SU-DHL-6 (cell line): ENCODE data around the gene MYH16.

Source experiments
- H2AFZ ChIP-seq: fragments of 200-600 bp; sonication (generic); 2 replicates; pipeline ENCODE4 v1.6.1; 2014; ENCODE audit warnings: low read depth, mild to moderate bottlenecking, moderate library complexity, mixed read lengths, antibody characterized with exemption, low read length; ENCODE audit not compliant: severe bottlenecking
- H3F3A ChIP-seq: fragments of 200-600 bp; shearing (Covaris generic); 2 replicates; pipeline ENCODE4 v1.6.0; 2016; ENCODE audit warnings: antibody characterized with exemption, mild to moderate bottlenecking; ENCODE audit not compliant: insufficient read depth
- H3K27ac ChIP-seq: fragments of 200-600 bp; sonication (generic); 2 replicates; pipeline ENCODE4 v1.5.1; 2016; ENCODE audit warnings: low read depth, mild to moderate bottlenecking, low read length, moderate library complexity, mixed read lengths
- H3K27me3 ChIP-seq: fragments of 200-600 bp; sonication (generic), shearing (Covaris generic); 2 replicates; pipeline ENCODE4 v1.6.0; 2014; ENCODE audit warnings: mild to moderate bottlenecking, low read length
- H3K36me3 ChIP-seq: fragments of 200-600 bp; sonication (generic); 2 replicates; pipeline ENCODE4 v1.6.1; 2014; ENCODE audit warnings: mild to moderate bottlenecking, low read length, mixed read lengths
- H3K4me2 ChIP-seq: fragments of 300-600, 200-600 bp; shearing (Covaris generic), sonication (generic); 2 replicates; pipeline ENCODE4 v1.6.0; 2014; ENCODE audit warnings: low read length, low read depth, mild to moderate bottlenecking; ENCODE audit not compliant: poor library complexity, severe bottlenecking
- H3K4me3 ChIP-seq: fragments of 200-600 bp; sonication (generic); 2 replicates; pipeline ENCODE4 v1.5.1; 2014; ENCODE audit warnings: antibody characterized with exemption, low read length, mild to moderate bottlenecking, mixed read lengths; ENCODE audit not compliant: insufficient read depth, poor library complexity, severe bottlenecking
- H3K79me2 ChIP-seq: fragments of 200-600 bp; sonication (generic); 2 replicates; pipeline ENCODE4 v1.6.1; 2014; ENCODE audit warnings: mild to moderate bottlenecking, low read length, moderate library complexity; ENCODE audit not compliant: insufficient read depth
- H3K9ac ChIP-seq: fragments of 200-600 bp; sonication (generic); 2 replicates; pipeline ENCODE4 v1.7.0; 2014; ENCODE audit warnings: mild to moderate bottlenecking, low read length
- H3K9me2 ChIP-seq: fragments of 200-600 bp; sonication (generic); replicated peaks from 2 replicates; pipeline ENCODE4 v1.6.1; 2014; ENCODE audit warnings: low read length; ENCODE audit not compliant: insufficient read depth
- H3K9me3 ChIP-seq: fragments of 200-600 bp; sonication (generic); 2 replicates; pipeline ENCODE4 v1.6.1; 2014; ENCODE audit warnings: low read length, mixed read lengths; ENCODE audit not compliant: insufficient read depth
- H4K20me1 ChIP-seq: fragments of 200-600 bp; sonication (generic); 2 replicates; pipeline ENCODE4 v1.6.1; 2014; ENCODE audit warnings: low read depth, mild to moderate bottlenecking, antibody characterized with exemption, low read length, moderate library complexity, mixed read lengths
- EZH2phosphoT487 ChIP-seq: fragments of 200-600 bp; sonication (generic), shearing (Covaris generic); conservative IDR thresholded peaks from 2 replicates; pipeline ENCODE4 v1.6.1; 2018; ENCODE audit warnings: mild to moderate bottlenecking, antibody characterized with exemption, low read length, moderate library complexity, mixed read lengths
- TF ChIP-seq, protein P1 (sequence below): fragments of 200-600 bp; sonication (generic); IDR thresholded peaks from one replicate; pipeline ENCODE4 v1.5.1; 2017; ENCODE audit warnings: antibody characterized with exemption, mild to moderate bottlenecking, low read length, moderate library complexity; ENCODE audit not compliant: insufficient read depth, poor library complexity, severe bottlenecking

The MYH16 gene

DNA sequence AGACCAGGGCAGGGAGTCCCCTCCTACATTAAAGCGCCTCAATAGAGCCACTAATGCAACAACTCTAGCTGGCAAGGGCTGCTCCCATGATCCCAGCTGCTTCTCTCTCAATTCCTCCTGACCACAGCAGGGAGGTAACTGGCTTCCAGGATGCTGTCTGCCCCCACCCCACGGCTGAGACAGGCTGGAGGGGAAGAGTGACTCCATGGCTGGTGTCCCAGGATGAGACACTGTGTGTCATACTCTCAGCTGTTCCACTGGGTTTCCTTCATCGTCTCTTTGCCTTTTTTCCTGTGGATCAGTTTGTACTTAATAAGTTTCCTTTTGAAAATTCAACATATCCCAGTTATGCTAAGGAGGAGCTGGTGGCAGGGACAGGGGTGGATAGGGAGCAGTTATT lies 27.7 kb upstream of the MYH16 start:
- Histone ChIP-seq H4K20me1 (no peaks in the 10 kb centered on the region), H3K9me3 (no peaks in the 10 kb centered on the region), H3K27me3 (no peaks in the 10 kb centered on the region), H3K4me2 (no peak overlapping the region), H3K9me2 (no peaks in the 10 kb centered on the region), H3K4me3 (no peak overlapping the region), H3K79me2 (no peaks in the 10 kb centered on the region), H2AFZ (no peak overlapping the region), H3F3A (no peaks in the 10 kb centered on the region), H3K9ac (no peak overlapping the region), H3K36me3 (no peaks in the 10 kb centered on the region), H3K27ac (no peak overlapping the region)
- TF ChIP-seq, protein P1, sequence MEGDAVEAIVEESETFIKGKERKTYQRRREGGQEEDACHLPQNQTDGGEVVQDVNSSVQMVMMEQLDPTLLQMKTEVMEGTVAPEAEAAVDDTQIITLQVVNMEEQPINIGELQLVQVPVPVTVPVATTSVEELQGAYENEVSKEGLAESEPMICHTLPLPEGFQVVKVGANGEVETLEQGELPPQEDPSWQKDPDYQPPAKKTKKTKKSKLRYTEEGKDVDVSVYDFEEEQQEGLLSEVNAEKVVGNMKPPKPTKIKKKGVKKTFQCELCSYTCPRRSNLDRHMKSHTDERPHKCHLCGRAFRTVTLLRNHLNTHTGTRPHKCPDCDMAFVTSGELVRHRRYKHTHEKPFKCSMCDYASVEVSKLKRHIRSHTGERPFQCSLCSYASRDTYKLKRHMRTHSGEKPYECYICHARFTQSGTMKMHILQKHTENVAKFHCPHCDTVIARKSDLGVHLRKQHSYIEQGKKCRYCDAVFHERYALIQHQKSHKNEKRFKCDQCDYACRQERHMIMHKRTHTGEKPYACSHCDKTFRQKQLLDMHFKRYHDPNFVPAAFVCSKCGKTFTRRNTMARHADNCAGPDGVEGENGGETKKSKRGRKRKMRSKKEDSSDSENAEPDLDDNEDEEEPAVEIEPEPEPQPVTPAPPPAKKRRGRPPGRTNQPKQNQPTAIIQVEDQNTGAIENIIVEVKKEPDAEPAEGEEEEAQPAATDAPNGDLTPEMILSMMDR: no peak
- TF ChIP-seq EZH2phosphoT487: no peak

DNA sequence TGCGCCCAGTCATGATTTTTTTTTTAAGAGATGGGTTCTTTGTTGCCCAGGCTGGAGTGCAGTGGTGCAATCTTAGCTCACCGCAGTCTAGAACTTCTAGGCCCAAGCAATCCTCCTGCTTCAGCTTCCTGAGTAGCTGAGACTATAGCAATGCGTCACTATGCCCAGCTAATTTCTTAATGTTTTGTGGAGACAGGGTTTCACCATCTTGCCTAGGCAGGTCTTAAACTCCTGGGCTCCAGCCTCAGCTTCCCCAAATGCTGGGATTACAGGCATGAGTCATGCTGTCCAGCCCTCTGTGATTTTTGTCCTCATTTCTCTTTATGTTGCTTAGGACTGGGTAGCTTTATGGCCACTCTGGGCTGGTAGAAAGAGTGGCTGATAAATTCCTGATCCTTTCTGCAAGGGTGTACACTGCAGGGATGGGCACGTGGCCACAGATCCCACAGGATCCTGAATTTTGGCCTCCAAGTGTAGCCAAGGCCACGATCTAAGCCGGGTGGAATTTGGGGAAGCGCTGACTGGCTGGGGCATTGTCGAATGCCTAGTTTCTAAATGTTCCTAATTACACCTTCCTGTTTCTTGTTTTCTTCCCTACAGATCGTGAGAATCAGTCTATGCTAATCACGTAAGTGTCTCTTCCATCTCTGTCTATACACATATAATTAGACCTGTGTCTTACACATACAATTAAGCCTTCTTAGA lies 24.1 kb upstream of the MYH16 start:
- H4K20me1 ChIP-seq: no peaks in the 10 kb centered on the region
- no peak overlapping the region for H3K27ac ChIP-seq
- H3K36me3 ChIP-seq: no peaks in the 10 kb centered on the region
- H3K9ac ChIP-seq: no peak overlapping the region
- H3K9me2 ChIP-seq: no peaks in the 10 kb centered on the region
- H3F3A ChIP-seq: no peaks in the 10 kb centered on the region
- H3K4me2 ChIP-seq: no peak overlapping the region
- H2AFZ ChIP-seq: no peak overlapping the region
- H3K9me3 ChIP-seq: no peaks in the 10 kb centered on the region
- no peaks in the 10 kb centered on the region for H3K79me2 ChIP-seq
- H3K27me3 ChIP-seq: no peaks in the 10 kb centered on the region
- no peak overlapping the region for H3K4me3 ChIP-seq
- TF ChIP-seq, protein P1: no peak
- no peak for TF ChIP-seq EZH2phosphoT487

DNA sequence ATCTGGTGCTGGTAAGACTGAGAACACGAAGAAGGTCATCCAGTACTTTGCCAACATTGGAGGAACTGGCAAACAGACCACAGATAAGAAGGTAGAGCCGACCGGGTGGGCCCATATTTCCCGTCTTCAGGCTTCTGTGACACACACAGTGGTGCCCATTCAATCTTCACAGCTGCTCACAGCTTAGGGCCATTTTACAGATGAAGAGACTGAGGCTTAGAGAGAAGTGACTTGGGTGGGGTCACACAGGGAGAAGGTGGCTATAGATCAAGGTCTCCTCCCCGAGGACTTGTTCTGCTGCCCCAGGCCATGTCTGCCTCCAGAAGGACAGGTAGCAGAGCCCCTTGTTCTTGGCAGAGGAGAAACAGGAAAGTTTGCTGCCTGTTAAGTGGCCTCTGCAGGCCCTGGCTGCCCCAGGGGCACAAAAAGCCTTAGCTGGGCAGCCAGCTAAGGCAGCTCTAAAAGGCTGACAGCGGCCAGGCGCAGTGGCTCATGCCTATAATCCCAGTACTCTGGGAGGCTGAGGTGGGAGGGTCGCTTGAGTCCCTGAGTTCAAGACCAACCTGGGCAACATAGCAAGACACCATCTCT lies 22.6 kb upstream of the MYH16 start:
- TF ChIP-seq EZH2phosphoT487: no peak
- TF ChIP-seq, protein P1: no peak
- H3K4me2 ChIP-seq: no peak overlapping the region
- H3K4me3 ChIP-seq: no peak overlapping the region
- H3F3A ChIP-seq: no peaks in the 10 kb centered on the region
- no peak overlapping the region for H2AFZ ChIP-seq
- H3K27me3 ChIP-seq: no peaks in the 10 kb centered on the region
- H3K9ac ChIP-seq: no peak overlapping the region
- H3K79me2 ChIP-seq: no peaks in the 10 kb centered on the region
- H3K9me2 ChIP-seq: no peaks in the 10 kb centered on the region
- H4K20me1 ChIP-seq: no peaks in the 10 kb centered on the region
- H3K36me3 ChIP-seq: no peaks in the 10 kb centered on the region
- no peaks in the 10 kb centered on the region for H3K9me3 ChIP-seq
- H3K27ac ChIP-seq: no peak overlapping the region
